Coronary artery (tissue), 2 donors: ENCODE measurements around the gene CLCN3.

Experiments
- DNase-seq: peaks from one replicate; pipeline ENCODE4 v3.0.0-alpha.2; 2017; ENCODE audit warnings: low spot score
- H3K27ac ChIP-seq, 2 donors: fragments of 200-600 bp; sonication (generic); one replicate each; pipeline ENCODE4 v1.5.1; 2016 to 2019
- H3K4me3 ChIP-seq: fragments of 200-600 bp; sonication (generic); 2 replicates; pipeline ENCODE4 v1.5.1; 2016; ENCODE audit warnings: mild to moderate bottlenecking, moderate library complexity
- CTCF ChIP-seq: fragments of 200-600 bp; sonication (generic); IDR thresholded peaks from one replicate; pipeline ENCODE4 v1.5.1; 2019; ENCODE audit warnings: antibody characterized with exemption

The CLCN3 gene

GRCh38 chr4:169741569-169741968 lies 121.2 kb downstream of the CLCN3 start:
- DNase-seq: no peak

GRCh38 chr4:169744601-169745000 lies 124.2 kb downstream of the CLCN3 start:
- TF ChIP-seq CTCF: no peak
- Histone ChIP-seq H3K4me3 (no peak overlapping the region), H3K27ac (no peak overlapping the region)
- DNase-seq: no peak

More at GRCh38 chr4:169741569-169741968, 121.2 kb downstream of the CLCN3 start:
- H3K4me3 ChIP-seq: no peak overlapping the region
- no peak for TF ChIP-seq CTCF
- H3K27ac ChIP-seq: no peak overlapping the region

- Histone ChIP-seq H3K4me3 (no peak overlapping the region), H3K27ac (peak overlapping the region in 1 of 2 donors; percentile 31)
- no peak for DNase-seq
- TF ChIP-seq CTCF: no peak
These were observed 124.9 kb downstream of the CLCN3 start for GRCh38 chr4:169745291-169745690.

- no peak for DNase-seq
- Histone ChIP-seq H3K27ac (peak overlapping the region; percentile 38 to 70), H3K4me3 (peak overlapping the region; percentile 71)
- TF ChIP-seq CTCF: no peak
These were observed 136.7 kb downstream of the CLCN3 start for GRCh38 chr4:169756971-169757574.

- peak within 1 kb of the TSS; percentile 71 for H3K4me3 ChIP-seq
- DNase-seq: peak; percentile 93
- peak within 1 kb of the TSS; percentile 38 to 70 for H3K27ac ChIP-seq
- TF ChIP-seq CTCF: no peak
These were observed 137.3 kb downstream of the CLCN3 start, which contains the start of gene HPF1 for GRCh38 chr4:169757575-169758184. Gene HPF1, minus strand, starts transcription at chr4:169757944. Its CDS starts 67 bp downstream, at chr4:169757877.

- Histone ChIP-seq H3K27ac (peak overlapping the region; percentile 13 to 70), H3K4me3 (peak overlapping the region; percentile 71)
- no peak for DNase-seq
These were observed 138.1 kb downstream of the CLCN3 start for GRCh38 chr4:169758401-169758962.

More at GRCh38 chr4:169758401-169758962, 138.1 kb downstream of the CLCN3 start:
- TF ChIP-seq CTCF: no peak
